ENCODE data around the gene GNAQ.
A peak's percentile ranks its signal among the peaks of the same experiment; 100 is the strongest.

Gene GNAQ

DNA sequence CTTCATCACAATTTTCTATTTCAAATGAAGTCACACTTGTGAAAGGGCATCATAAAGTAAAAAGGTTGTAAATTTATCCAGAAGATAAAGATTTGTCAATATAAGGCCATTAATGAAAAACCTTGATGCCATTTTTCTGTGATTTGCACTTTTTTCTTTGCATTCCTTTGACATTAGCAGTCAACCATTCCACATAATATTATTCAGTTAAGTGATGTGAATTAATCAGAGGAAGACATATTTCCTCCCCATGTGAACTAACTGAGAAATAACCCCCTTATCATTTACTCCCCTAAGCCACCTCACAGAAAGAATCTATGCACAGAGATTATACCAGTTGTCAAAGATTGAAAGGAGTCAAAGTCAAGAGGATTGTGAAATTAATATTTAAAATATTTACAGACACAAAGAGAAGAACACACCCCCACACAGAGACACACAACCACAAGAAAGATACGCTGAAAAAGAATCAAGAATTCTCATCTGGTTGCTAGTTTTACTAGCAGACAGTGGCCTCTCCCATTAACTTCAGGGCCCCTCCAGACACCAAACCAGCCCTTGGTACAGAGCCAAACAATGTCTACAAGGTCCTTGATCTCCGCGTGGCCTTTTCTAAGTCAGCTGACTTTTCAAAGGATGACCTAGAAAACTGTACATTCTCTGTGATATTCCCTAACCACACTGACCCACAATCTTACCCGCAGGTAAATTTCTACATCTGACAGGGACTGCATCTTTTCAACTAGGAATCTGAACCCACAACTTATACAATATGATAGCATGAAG, 29.5 kb downstream of the GNAQ start:
- TF ChIP-seq, protein P1, sequence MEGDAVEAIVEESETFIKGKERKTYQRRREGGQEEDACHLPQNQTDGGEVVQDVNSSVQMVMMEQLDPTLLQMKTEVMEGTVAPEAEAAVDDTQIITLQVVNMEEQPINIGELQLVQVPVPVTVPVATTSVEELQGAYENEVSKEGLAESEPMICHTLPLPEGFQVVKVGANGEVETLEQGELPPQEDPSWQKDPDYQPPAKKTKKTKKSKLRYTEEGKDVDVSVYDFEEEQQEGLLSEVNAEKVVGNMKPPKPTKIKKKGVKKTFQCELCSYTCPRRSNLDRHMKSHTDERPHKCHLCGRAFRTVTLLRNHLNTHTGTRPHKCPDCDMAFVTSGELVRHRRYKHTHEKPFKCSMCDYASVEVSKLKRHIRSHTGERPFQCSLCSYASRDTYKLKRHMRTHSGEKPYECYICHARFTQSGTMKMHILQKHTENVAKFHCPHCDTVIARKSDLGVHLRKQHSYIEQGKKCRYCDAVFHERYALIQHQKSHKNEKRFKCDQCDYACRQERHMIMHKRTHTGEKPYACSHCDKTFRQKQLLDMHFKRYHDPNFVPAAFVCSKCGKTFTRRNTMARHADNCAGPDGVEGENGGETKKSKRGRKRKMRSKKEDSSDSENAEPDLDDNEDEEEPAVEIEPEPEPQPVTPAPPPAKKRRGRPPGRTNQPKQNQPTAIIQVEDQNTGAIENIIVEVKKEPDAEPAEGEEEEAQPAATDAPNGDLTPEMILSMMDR (IDR thresholded peaks at IDR 0.05), result no peak
- H3K4me1 ChIP-seq, result peaks cover 2% of the 10 kb centered on the region

DNA sequence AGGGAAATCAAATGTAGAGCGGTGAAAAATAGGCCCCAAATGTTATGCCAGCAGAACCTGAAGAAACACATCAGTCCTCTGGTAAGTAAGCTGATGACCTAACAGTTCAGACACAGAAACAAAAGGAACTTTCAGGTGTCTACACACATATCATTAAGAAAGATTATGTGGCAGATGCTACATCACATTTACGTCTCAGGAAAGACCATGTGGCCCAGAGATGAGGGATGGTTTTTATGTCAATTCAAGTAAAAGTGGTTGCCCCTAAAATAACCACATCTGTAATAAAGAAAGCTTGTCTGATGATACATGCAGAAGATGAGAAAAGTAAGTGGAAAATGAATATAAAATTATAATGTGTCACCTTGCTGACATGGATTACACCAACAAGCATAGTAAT, 31.4 kb downstream of the GNAQ start:
- peaks cover 2% of the 10 kb centered on the region for H3K4me1 ChIP-seq
- no peak overlapping the region for H3K27ac ChIP-seq
- no peaks in the 10 kb centered on the region for H3K36me3 ChIP-seq (ENCODE audit: control insufficient read depth, insufficient read depth, low read length)
- no peak overlapping the region for H3K4me3 ChIP-seq (ENCODE audit: low read depth, low read length)
- no peak overlapping the region for H3K4me2 ChIP-seq (ENCODE audit: low read length)
- no peak overlapping the region for H2AFZ ChIP-seq
- no peak overlapping the region for H3K9ac ChIP-seq
- H3K79me2 ChIP-seq, result peaks cover 4% of the 10 kb centered on the region
- TF ChIP-seq, protein P1 (IDR thresholded peaks at IDR 0.05), result no peak
- H3K9me3 ChIP-seq (ENCODE audit: control insufficient read depth, low read length), result no peaks in the 10 kb centered on the region
- H3K27me3 ChIP-seq (ENCODE audit: control insufficient read depth, insufficient read depth, low read length), result no peaks in the 10 kb centered on the region

More for the DNA sequence above, 29.5 kb downstream of the GNAQ start:
- Histone ChIP-seq H3K9me3 (ENCODE audit: control insufficient read depth, low read length) (no peaks in the 10 kb centered on the region), H3K4me2 (ENCODE audit: low read length) (no peak overlapping the region), H3K79me2 (peaks cover 4% of the 10 kb centered on the region), H3K27me3 (ENCODE audit: control insufficient read depth, insufficient read depth, low read length) (no peaks in the 10 kb centered on the region), H2AFZ (no peak overlapping the region), H3K36me3 (ENCODE audit: control insufficient read depth, insufficient read depth, low read length) (no peaks in the 10 kb centered on the region), H3K4me3 (ENCODE audit: low read depth, low read length) (no peak overlapping the region), H3K27ac (no peak overlapping the region), H3K9ac (no peak overlapping the region)

DNA sequence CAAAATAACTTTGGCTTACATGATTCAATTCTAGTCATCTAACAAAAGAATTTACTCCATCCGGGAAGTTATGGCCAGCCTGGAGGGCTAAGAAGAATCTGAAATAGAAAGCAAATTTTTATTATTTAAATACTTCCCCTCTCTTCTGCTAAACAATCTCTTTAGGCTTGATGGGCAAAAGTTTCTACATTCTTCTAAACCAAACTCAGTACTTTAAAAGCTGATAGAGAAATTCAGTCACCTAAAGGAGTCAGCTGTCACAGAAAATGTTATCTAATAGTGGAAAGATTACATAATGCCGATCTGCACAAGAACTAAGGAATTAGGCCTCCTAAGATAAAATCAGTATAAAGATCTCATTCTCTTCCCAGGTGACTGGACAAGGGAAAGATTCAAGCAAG, 32.4 kb downstream of the GNAQ start:
- peak overlapping the region; percentile 11 for H3K4me2 ChIP-seq (ENCODE audit: low read length)
- no peak overlapping the region for H3K9ac ChIP-seq
- H3K9me3 ChIP-seq (ENCODE audit: control insufficient read depth, low read length), result no peaks in the 10 kb centered on the region
- peaks cover 2% of the 10 kb centered on the region for H3K4me1 ChIP-seq
- peak overlapping the region; percentile 55 for H3K27ac ChIP-seq
- H2AFZ ChIP-seq, result no peak overlapping the region
- H3K79me2 ChIP-seq, result peaks cover 2% of the 10 kb centered on the region
- H3K36me3 ChIP-seq (ENCODE audit: control insufficient read depth, insufficient read depth, low read length), result no peaks in the 10 kb centered on the region
- no peaks in the 10 kb centered on the region for H3K27me3 ChIP-seq (ENCODE audit: control insufficient read depth, insufficient read depth, low read length)
- H3K4me3 ChIP-seq (ENCODE audit: low read depth, low read length), result no peak overlapping the region
- TF ChIP-seq, protein P1 (IDR thresholded peaks at IDR 0.05), result no peak

DNA sequence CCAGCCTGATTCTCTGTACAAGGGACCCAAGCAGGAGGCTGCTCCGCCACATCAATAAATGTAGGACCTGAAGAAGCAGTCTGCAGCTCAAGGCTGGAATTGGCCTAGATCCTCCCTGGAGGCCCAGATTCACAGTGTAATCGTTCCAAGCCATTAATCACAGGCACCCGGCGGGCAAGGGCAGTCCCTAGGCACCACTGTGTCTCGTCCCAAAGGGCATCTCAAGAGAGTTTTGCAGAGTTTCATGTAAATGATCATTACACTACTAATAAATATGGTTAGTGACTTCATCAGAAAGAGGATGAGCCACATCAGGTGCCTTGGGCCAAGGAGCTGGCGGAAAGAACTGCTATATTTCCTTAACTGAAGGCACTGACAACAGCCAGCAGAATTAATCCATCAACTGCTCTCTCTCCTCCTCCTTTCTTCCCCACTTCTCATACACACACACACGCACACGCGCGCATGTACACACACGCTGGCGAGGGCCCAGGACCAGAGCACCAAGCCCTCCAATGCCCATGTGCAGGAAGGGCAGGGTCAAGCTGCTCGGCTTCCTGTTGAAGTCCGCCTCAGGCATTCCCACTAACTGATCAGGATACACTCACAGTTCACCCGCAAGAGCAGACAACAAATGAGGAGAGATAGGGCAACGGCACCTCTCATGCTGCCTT, 33.9 kb downstream of the GNAQ start:
- Histone ChIP-seq H3K27me3 (ENCODE audit: control insufficient read depth, insufficient read depth, low read length) (no peaks in the 10 kb centered on the region), H3K4me1 (peaks cover 2% of the 10 kb centered on the region), H3K9me3 (ENCODE audit: control insufficient read depth, low read length) (no peaks in the 10 kb centered on the region), H3K79me2 (peaks cover 5% of the 10 kb centered on the region), H3K36me3 (ENCODE audit: control insufficient read depth, insufficient read depth, low read length) (no peaks in the 10 kb centered on the region), H3K9ac (no peak overlapping the region), H3K27ac (no peak overlapping the region), H2AFZ (no peak overlapping the region), H3K4me3 (ENCODE audit: low read depth, low read length) (no peak overlapping the region), H3K4me2 (ENCODE audit: low read length) (no peak overlapping the region)
- TF ChIP-seq, protein P1 (IDR thresholded peaks at IDR 0.05), result no peak
